ENCODE data around the gene DNAJA4. TPM values are rescaled to one million over a fixed set of nuclear protein-coding genes. Genes with fewer than 3 reads are reported as not detected.

Gene DNAJA4
- total RNA-seq, 1 donor from 2014 or later: 79.9 TPM

DNA sequence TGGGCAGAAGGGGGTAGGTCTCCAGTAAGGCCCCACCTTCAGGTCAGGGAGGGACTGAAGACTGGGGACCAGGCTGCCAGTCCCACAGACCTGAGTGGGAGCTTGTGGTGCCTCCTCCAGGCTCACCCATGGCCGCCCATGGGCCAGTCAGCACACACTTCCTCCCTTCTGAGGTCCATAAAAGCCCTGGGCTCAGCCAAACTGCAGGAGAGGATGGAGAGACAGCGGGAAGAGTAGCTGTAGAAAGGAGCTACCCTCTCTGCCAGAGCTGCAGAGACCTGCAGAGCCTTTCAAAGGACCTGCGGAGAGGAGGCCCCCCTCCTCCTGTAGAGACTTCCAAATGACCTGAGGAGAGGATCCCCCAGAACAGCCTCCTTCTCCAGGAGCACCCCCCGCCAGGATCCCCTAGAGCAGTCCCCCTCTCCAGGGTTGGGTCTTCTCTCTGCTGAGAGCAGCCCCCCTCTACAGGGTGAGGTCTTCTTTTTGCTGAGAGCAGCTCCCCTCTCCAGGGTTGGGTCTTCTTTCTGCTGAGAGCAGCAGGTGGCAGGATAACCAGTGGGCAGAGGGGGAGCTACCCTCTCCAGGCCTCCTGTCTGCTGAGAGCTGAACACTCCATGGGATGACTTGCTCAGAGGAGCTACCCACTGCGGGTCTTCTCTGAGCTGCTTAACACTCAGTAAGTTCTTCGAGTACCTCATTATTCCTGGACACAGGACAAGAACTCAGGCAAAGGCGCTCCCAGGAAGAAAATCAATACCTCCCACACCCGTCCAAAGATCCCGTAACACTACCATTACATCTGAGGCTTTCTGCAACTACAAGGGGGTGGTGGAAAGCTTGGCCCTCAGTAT is 40.1 kb downstream of the DNAJA4 start:
- intact Hi-C loops (cut with DNase I): no loop called here
- ATAC-seq (ENCODE audit: poor library complexity): no peak
- DNase-seq: no peak

DNA sequence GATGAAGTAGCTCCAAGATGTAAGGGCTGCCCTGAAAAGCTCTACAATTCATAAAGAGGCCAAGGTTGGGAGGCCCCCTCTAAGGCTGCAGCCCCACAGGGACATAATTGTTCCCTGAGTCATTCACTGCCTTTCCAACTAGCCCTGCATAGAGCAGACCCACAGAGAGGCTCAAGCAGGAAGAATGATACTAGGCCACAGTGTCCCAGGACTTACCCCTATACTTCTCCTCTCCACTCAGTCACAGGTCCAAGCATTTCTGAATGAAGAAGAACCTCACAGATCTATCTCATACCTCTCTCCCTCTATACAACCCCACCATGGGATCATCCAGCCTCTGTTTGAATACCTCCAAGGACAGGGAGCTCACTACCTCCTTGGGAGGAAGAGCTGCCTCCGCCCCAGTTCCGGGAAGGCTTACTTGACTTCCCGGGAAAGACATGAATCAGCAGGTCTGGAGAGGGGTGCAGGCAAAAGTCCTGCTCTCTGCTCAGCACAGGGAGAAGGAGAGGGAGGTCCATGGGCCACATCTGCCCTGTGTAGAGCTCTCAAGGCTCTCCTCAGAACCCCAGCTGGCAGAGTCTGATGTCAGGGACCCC is 41.9 kb downstream of the DNAJA4 start:
- ATAC-seq (ENCODE audit: poor library complexity): no peak
- no peak for DNase-seq
- intact Hi-C loops (cut with DNase I): no loop called here

- ATAC-seq (ENCODE audit: poor library complexity) (no peak), DNase-seq (no peak)
- intact Hi-C loops (cut with DNase I): loop anchor here (2.0 kb wide), 1 partner anchor 115 kb away; no protein-coding TSS in a partner anchor
Observed at GRCh38 chr15:78307976-78308375, 43.6 kb downstream of the DNAJA4 start.

DNA sequence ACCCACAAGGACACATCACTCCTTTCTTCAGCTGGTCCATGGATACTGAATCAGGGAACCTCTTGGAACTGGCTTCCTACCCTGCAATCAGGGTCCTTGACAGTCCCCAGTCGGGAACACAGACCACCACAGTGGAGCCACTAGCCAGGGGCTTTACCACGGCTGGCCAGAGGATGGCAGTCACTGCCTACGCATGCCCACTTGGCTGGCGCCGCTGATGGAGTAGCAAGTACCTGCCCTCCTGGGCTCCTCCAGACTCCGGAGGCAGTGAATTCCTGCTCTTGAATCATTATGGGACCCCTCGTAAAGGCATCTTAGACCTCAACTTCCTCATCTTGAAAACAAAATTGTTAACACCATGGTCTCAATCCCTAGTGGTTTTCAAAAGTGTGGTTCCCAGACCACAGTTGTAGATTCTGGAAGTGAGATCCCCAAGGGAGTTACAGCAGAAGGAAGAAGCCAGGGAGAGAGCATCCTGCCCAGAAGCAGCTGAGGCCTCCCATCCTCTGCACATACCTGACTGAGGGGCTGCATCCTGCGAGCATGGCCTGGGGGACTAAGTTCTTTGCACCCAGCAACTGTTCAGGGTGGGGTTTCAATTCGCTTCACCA is 44.2 kb downstream of the DNAJA4 start:
- intact Hi-C loops (cut with DNase I): loop anchor here (2.0 kb wide), 1 partner anchor 114 kb away; no protein-coding TSS in a partner anchor

DNA sequence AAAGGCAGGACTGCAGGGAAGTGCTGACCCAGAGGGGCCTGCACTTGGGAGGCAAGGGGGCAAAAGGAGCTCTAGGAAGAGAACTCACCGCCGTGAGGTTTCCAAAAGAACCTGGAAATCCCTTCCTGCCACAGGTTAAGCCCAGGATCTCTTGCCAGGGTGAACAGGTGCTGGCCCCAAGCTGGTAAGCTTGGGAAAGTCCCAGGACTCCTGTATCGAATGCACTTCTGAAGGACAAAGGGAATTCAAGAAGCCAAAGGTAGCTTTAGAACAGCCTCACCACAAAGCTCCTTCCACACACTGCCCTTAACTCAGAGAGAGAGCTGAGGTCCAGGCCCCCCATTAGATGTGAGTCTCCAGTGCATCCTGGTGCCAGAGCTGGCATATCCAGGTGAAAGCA is 46.9 kb downstream of the DNAJA4 start:
- ATAC-seq (ENCODE audit: poor library complexity) (no peak), DNase-seq (no peak)
- intact Hi-C loops (cut with DNase I): no loop called here

More for the DNA sequence above, 44.2 kb downstream of the DNAJA4 start:
- DNase-seq (peak; percentile 79), ATAC-seq (ENCODE audit: poor library complexity) (peak; percentile 94)

GRCh38 chr15:78312536-78312935 is 48.2 kb downstream of the DNAJA4 start:
- ATAC-seq (ENCODE audit: poor library complexity) (no peak), DNase-seq (no peak)
- intact Hi-C loops (cut with DNase I): no loop called here

DNA sequence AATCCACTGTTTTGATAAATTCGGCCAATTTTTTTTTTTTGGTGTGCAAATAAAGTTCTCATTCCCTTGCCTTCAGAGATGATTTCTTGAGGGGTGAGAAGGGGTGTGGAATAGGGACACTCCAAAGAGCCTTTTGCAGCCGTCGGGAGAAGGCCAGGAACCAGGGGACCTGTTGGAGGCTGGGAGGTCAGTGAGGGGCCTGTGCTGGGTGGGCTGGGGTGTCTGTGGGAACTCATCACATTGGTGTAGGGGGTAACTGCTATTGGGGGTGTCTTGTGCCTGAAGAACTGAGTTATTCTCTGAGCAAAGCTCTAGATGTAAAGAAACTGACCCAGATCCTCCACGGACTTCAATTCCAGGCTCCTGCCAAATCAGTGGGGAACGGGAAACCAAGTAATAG is 48.6 kb downstream of the DNAJA4 start:
- intact Hi-C loops (cut with DNase I): no loop called here
- ATAC-seq (ENCODE audit: poor library complexity) (no peak), DNase-seq (no peak)

DNA sequence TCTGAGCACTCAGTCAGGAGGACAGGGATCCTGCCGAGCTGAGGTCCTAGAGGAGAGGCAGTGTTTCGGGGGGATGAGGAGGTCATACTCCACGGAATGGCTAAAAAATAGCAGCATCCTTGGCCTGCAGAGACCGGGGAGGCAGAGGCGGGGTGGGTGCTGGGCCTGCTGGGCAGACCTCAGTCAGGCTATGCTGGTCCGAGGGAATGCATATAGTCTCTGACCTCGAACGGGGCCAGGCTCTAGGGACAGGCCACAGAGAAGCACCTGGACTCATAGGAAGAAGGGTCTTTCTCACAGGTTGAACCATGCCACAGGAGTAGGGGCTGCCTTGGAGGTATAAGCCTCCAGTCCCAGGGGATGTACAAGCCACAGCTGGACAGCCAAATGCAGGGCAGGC is 49.0 kb downstream of the DNAJA4 start:
- DNase-seq (no peak), ATAC-seq (ENCODE audit: poor library complexity) (no peak)
- intact Hi-C loops (cut with DNase I): no loop called here

DNA sequence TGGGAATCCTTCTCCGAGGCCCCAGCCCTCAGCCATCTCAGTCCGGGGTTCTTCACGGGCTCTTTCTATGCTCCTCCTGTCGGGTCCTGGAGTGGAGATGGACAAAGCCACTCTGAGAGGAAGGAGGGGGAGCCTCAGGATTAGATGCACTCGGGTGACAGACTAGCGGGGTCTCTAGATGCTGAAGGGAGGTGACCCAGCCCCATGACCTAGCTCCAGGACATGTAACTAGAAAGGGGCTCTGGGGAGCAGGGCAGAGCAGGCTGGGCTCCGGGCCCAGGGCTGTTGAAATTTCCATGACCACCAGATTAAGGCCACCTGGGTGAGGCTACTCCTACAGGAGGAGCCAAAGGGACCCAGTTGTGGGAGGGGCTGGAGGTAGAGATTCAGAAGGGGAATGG is 49.8 kb downstream of the DNAJA4 start:
- DNase-seq: no peak
- no peak for ATAC-seq (ENCODE audit: poor library complexity)
- intact Hi-C loops (cut with DNase I): no loop called here

- no peak for ATAC-seq (ENCODE audit: poor library complexity)
Observed at GRCh38 chr15:78315686-78316282, 51.4 kb downstream of the DNAJA4 start.

GRCh38 chr15:78316283-78317083 is 52.1 kb downstream of the DNAJA4 start:
- intact Hi-C loops (cut with DNase I): no loop called here
- ATAC-seq (ENCODE audit: poor library complexity) (no peak), DNase-seq (no peak)

More at GRCh38 chr15:78315686-78316282, 51.4 kb downstream of the DNAJA4 start:
- intact Hi-C loops (cut with DNase I): no loop called here
- no peak for DNase-seq

DNA sequence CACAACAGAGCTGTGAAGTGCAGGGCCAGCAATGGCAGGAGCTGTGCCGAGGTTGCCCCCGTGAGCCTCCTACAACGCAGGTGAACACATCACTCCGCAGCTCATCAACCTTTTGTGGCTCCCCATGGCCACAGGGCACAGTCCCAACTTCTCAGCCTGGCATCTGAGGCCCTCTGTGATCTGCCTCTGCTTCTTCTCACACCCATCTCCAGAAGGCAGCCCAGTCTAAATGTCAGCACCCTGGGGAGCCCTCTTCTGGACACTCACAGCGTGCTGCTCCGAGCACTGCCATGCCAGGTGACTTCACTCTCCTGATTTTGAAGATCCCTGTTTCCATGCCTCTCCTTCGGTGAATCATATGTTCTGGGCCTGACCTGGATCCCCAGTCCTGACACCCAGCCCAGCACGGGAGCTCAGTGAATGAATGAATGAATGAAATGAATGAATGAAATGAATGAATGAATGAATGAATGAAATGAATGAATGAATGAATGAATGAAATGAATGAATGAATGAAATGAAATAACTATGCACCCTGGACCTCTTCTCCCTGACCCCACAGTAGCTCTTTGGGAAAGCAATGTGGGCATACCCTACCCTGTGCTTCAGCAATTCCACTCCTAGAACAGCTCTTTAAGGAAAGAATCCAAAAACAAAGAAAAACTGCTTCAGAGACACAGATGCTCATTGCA is 52.9 kb downstream of the DNAJA4 start:
- intact Hi-C loops (cut with DNase I): no loop called here
- ATAC-seq (ENCODE audit: poor library complexity): peak; percentile 78
- DNase-seq: no peak

- DNase-seq (no peak), ATAC-seq (ENCODE audit: poor library complexity) (no peak)
- intact Hi-C loops (cut with DNase I): no loop called here
Observed at GRCh38 chr15:78319588-78319987, 55.2 kb downstream of the DNAJA4 start.

- ATAC-seq (ENCODE audit: poor library complexity): no peak
- intact Hi-C loops (cut with DNase I): no loop called here
- no peak for DNase-seq
Observed at GRCh38 chr15:78320183-78320582, 55.8 kb downstream of the DNAJA4 start.

- DNase-seq (no peak), ATAC-seq (ENCODE audit: poor library complexity) (no peak)
- intact Hi-C loops (cut with DNase I): no loop called here
Observed at GRCh38 chr15:78321041-78321570, 56.7 kb downstream of the DNAJA4 start.

- intact Hi-C loops (cut with DNase I): no loop called here
- no peak for ATAC-seq (ENCODE audit: poor library complexity)
Observed at GRCh38 chr15:78321786-78322185, 57.4 kb downstream of the DNAJA4 start.

DNA sequence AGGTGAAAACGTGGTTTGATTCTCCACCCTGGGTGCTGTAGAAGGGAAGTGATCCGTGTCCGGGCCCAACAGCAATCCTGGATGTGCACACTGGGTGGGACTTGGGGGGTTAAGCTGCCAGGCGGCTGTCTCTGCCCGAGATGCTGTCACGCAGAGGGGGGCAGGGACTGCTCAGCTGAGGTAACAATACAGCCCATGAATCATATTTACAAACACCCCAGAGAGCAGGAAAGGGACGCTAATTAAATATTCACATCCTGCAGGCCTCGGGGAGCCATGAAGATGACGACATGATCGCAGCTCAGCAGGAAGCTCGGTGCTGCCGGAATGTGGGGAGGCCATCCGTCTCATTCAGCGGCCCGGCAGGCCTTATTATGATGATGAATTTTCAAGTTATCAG is 57.9 kb downstream of the DNAJA4 start:
- no peak for ATAC-seq (ENCODE audit: poor library complexity)
- DNase-seq: no peak
- intact Hi-C loops (cut with DNase I): no loop called here

More at GRCh38 chr15:78321786-78322185, 57.4 kb downstream of the DNAJA4 start:
- no peak for DNase-seq
